ENCODE measurements around the gene BARD1.
"Not testable (repeated sequence)": the region's sequence is repeated elsewhere in the genome, so short reads cannot be mapped to it uniquely, and the experiment has no call there.

BARD1 gene

GRCh38 chr2:214808981-214809750 is at the start of gene BARD1:
Gene BARD1 (minus strand): TSS chr2:214809683. CDS start chr2:214809569, 114 bp downstream.
- DNase-seq: peak; percentile 70

GRCh38 chr2:214856137-214856536 is 46.7 kb upstream of the BARD1 start:
- DNase-seq: no peak

GRCh38 chr2:214853906-214854305 is 44.4 kb upstream of the BARD1 start:
- no peak for DNase-seq

- DNase-seq: no peak
These were observed 34.3 kb upstream of the BARD1 start for GRCh38 chr2:214843823-214844222.

- no peak for DNase-seq
These were observed 30.0 kb upstream of the BARD1 start for GRCh38 chr2:214839464-214839863.

- DNase-seq: no peak
These were observed 28.0 kb upstream of the BARD1 start for GRCh38 chr2:214837466-214837865.

GRCh38 chr2:214836568-214836967 is 27.1 kb upstream of the BARD1 start:
- DNase-seq: no peak

GRCh38 chr2:214830794-214831346 is 21.4 kb upstream of the BARD1 start:
- peak; percentile 21 for DNase-seq

GRCh38 chr2:214816008-214816533 is 6.6 kb upstream of the BARD1 start:
- DNase-seq: no peak

GRCh38 chr2:214810671-214811070 is 1.2 kb upstream of the BARD1 start:
- DNase-seq: no peak

- peak; percentile 100 for DNase-seq
These were observed 475 bp upstream of the BARD1 start for GRCh38 chr2:214809751-214810564.

GRCh38 chr2:214807653-214808052 is 1.8 kb downstream of the BARD1 start:
- no peak for DNase-seq

- DNase-seq: no peak
These were observed 7.6 kb downstream of the BARD1 start for GRCh38 chr2:214801768-214802397.

- DNase-seq: no peak
These were observed 8.4 kb downstream of the BARD1 start for GRCh38 chr2:214801068-214801467.

GRCh38 chr2:214800180-214800579 is 9.3 kb downstream of the BARD1 start:
- no peak for DNase-seq

- no peak for DNase-seq
These were observed 12.6 kb downstream of the BARD1 start for GRCh38 chr2:214796911-214797310.

- DNase-seq: not testable (repeated sequence)
These were observed 26.3 kb downstream of the BARD1 start for GRCh38 chr2:214783181-214783580.

GRCh38 chr2:214782671-214783070 is 26.8 kb downstream of the BARD1 start:
- DNase-seq: no peak

- no peak for DNase-seq
These were observed 28.3 kb downstream of the BARD1 start for GRCh38 chr2:214781226-214781625.

- DNase-seq: peak; percentile 48
These were observed 33.5 kb downstream of the BARD1 start for GRCh38 chr2:214775971-214776370.

- peak; percentile 52 for DNase-seq
These were observed 35.4 kb downstream of the BARD1 start for GRCh38 chr2:214774108-214774507.

- no peak for DNase-seq
These were observed 37.0 kb downstream of the BARD1 start for GRCh38 chr2:214772443-214773015.

GRCh38 chr2:214765180-214765579 is 44.3 kb downstream of the BARD1 start:
- no peak for DNase-seq

Data from suppressor macrophage treated with lipopolysaccharide for 4 hours (primary cell).